ENCODE data around the gene NKX2-2. TPM values are rescaled to one million over a fixed set of nuclear protein-coding genes. Genes with fewer than 3 reads are reported as not detected.

NKX2-2 gene
- total and polyA plus RNA-seq, 5 experiments from 2014 or later = not detected

DNA sequence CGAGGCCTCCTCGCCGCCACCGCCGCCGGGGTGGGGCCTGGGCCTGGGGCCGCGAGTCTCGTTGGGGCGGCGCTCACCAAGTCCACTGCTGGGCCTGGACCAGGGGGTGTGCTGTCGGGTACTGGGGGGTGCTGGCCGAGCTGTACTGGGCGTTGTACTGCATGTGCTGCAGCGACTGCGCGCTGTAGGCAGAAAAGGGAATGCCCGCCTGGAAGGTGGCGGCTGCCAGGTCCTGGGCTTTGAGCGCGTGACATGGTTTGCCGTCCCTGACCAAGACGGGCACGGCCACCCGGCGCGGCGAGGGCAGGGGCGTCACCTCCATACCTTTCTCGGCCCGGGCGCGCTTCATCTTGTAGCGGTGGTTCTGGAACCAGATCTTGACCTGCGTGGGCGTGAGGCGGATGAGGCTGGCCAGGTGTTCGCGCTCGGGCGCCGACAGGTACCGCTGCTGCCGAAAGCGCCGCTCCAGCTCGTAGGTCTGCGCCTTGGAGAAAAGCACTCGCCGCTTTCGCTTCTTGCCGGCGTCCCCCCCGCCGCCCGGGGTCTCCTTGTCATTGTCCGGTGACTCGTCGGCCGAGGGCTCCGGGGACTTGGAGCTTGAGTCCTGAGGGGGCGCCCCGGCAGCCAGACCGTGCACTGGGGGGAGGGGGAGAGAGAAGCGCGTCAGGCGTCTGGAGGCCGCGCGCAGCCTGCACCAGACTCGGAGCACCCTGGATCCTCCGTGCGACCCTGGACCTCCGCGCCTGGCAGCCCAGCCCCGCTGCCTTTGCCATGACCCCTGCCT lies 1.8 kb downstream of the NKX2-2 start:
- peaks cover 13 to 65% (median 51%) of the 10 kb centered on the region in 4 donors for H3K4me1 Mint-ChIP-seq
- POLR2A ChIA-PET = interaction anchor here (0.5 kb wide), 1 partner anchor 1065 kb away, joined by 3 read pairs; no protein-coding TSS in a partner anchor

DNA sequence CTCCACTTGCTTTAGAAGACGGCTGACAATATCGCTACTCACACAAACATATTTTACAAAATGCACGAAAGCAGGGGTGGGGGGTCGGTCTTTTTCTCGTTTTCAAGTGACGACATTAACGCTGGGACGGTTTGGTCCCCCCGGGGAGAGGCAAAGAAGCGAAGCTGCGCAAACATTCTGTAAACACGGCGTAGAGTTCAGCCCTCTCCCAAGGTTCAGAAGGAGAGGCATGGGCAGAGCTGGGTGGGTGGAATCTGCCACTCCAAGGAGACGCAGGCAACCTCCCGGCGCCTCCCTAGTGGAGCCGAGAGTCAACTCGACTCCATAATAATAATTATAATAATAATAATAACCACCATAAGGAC lies 2.4 kb downstream of the NKX2-2 start:
- POLR2A ChIA-PET = no interaction called here
- no peaks in the 10 kb centered on the region for H3K36me3 Mint-ChIP-seq
- peaks cover 36 to 97% (median 65%) of the 10 kb centered on the region in 5 donors for H3K27me3 Mint-ChIP-seq
- H3K27ac Mint-ChIP-seq = no peak overlapping the region
- H3K4me3 Mint-ChIP-seq = peak overlapping the region; percentile 44 to 84 (median 73)
- no peak for ATAC-seq
- H3K4me1 Mint-ChIP-seq = peaks cover 15 to 66% (median 57%) of the 10 kb centered on the region in 4 donors
- DNase-seq = peak in 1 of 10 donors; percentile 18
- no peaks in the 10 kb centered on the region for H3K9me3 Mint-ChIP-seq

More for the DNA sequence above, 1.8 kb downstream of the NKX2-2 start:
- H3K9me3 Mint-ChIP-seq = no peaks in the 10 kb centered on the region
- H3K4me3 Mint-ChIP-seq = peak overlapping the region; percentile 45 to 83 (median 71)
- ATAC-seq (peak; percentile 20 to 31), DNase-seq (peak in 1 of 10 donors; percentile 58)
- H3K27me3 Mint-ChIP-seq = peaks cover 36 to 97% (median 65%) of the 10 kb centered on the region in 5 donors
- H3K27ac Mint-ChIP-seq = peak overlapping the region in 1 of 10 donors; percentile 5
- no peaks in the 10 kb centered on the region for H3K36me3 Mint-ChIP-seq

DNA sequence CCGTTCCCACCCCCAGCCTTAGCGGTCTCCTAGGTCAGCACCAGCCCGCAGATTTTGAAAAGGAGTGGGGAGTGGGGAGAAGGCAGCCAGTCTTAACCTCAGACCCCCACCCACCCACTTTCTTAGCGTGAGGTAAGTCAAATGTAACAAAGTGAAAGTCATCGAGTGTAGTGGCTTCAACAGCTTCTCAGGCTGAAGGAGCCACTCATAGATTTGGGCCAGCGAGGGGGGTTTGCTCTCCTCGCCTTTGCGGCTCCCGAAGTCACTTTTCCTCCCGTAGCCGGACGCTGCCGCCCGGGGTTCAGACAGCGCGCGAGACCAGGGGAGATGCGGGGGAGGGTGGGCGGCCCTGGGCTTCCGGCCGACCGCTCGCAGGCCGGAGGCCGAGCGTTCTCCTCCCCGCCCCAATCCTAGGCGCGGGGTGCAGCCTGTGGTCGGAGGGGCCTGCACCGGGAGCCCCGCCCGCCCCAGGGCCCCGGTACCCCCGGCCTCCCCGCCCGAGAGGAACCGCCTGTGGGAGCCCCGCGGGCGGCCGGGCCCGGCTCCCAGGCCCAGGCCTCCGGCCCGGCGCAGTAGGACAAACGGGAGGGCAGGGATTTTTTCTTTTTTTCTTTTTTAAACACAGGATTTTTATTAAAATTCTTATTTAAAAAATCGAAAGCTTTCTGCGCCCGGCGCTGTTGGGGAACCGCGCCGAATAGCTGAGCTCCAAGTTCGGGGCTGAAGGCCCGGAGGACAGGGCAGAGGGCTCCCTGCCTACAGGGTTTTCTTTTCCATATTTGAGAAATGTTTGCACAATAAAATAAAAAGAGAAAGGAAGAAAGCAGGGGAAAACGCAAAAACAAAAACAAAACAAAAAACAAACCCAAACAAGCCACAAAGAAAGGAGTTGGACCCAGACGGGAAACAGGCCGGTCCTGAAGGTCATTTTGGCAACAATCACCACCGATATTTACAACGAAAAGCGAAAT lies 3.2 kb downstream of the NKX2-2 start:
- H3K27me3 Mint-ChIP-seq = peaks cover 29 to 92% (median 59%) of the 10 kb centered on the region in 5 donors
- POLR2A ChIA-PET = no interaction called here
- H3K27ac Mint-ChIP-seq = no peak overlapping the region

DNA sequence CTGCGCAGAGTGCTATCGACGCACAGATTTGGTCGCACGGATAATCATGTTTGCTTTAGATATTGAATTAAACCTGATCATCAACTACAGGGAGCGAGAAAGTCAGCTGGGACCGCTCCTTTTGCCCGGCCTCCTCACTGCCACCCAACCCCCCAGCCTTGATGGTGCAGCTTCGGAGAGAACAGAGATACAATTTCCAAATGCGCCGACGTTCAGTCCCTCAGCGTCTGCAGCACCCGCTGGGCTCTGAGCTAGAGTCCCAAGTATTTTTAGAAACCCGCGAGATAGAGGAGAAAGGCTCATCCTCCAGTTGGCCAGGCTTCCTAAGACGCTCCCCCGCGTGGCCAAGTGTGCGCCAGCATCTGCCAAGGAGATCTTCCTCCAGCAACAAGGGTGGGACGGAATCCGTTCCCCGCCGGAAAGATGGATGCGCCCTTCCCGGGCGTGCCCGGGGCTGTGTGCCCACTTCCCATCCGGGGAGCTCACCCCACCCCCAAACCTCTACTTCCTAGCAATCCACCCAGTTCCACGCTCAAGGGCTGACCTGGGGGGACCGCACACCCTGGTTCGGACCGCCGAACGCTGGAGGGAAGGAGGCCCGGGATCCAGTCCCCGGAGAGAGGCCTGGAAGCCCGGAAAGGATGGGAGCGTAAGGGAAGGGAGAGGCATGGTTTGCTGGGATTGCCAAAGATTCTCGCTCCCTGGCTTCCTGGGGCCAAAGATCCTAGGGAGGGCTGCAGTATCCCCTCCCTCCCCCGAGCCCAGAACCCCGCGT lies 4.1 kb downstream of the NKX2-2 start:
- no peak overlapping the region for H3K27ac Mint-ChIP-seq
- no peaks in the 10 kb centered on the region for H3K9me3 Mint-ChIP-seq
- POLR2A ChIA-PET = no interaction called here
- H3K36me3 Mint-ChIP-seq = no peaks in the 10 kb centered on the region
- peak overlapping the region; percentile 20 to 87 (median 80) for H3K4me3 Mint-ChIP-seq
- peaks cover 12 to 67% (median 58%) of the 10 kb centered on the region in 4 donors for H3K4me1 Mint-ChIP-seq
- H3K27me3 Mint-ChIP-seq = peaks cover 32 to 89% (median 64%) of the 10 kb centered on the region in 5 donors
- no peak for ATAC-seq
- peak in 1 of 10 donors; percentile 53 for DNase-seq

More for the DNA sequence above, 3.2 kb downstream of the NKX2-2 start:
- no peaks in the 10 kb centered on the region for H3K36me3 Mint-ChIP-seq
- H3K4me3 Mint-ChIP-seq = peak overlapping the region; percentile 71 to 87 (median 80)
- H3K9me3 Mint-ChIP-seq = no peaks in the 10 kb centered on the region
- peak in 1 of 10 donors; percentile 55 for DNase-seq
- H3K4me1 Mint-ChIP-seq = peaks cover 12 to 62% (median 52%) of the 10 kb centered on the region in 4 donors
- ATAC-seq = no peak

DNA sequence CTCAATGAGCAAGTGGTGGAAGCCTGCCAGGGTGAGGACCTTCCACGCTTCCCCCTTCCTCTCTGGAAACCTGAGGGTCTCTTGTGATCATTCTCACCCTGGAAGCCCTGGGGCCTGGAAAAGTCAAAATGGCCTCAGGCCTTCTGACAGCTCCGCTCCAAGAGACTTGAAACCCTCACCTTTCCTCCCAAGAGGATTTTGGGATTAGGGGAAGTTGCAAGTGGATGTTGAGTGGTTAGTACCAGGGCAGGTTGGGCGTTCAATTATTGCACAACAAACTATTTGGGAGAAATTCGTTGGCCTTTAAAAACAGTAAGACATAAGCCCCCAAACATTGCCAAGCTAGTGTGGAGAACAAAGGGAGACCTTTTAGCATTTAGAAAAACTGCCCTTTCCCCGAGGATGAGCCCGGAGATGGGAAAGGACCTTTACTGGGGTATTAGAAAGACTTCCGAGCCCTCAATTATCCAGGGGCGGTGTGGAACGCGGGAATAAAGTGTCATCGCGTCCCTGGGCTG lies 4.7 kb downstream of the NKX2-2 start:
- H3K4me3 Mint-ChIP-seq = peak overlapping the region; percentile 12 to 87 (median 80)

DNA sequence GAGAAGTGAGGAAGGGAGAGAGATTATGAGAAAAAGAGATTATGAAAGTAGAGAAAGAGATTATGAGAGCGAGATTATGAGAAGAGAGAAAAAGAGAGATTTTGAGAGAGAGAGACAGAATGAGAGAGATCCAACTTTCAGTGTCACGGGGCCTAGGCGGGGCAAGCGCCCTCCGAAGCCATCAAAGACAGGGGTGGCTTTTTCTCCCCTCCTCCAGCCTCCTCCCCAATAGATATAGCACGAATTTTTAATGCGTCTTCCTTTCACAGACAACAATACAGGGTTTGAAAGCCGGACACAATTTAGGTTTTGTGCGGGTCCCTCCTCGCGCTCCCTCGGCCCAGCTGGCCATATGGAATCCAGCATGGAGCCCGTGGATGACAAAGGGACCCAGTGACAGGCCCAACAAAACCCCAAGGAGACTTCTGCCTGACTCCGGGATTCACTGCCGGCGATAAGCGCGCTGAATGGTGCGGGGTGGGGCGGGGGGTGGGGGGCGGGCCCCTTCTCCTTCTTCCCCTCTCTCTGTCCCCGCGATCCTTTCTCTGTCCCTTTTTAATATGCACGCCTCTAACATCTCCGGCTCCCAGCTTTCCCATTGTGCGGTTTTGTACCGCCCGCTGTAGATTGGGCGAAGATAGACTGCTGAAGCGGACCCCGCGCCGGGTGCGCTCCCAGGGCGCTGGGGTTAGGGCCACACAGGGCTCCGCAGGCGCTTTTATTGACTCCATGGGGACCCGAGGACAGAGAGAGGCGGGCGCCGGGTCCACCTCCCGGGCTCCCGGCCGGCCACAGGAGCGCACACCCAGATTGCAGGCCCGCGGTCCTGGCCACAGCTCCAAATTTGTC lies 5.4 kb downstream of the NKX2-2 start:
- Mint-ChIP-seq H3K27ac (no peak overlapping the region), H3K36me3 (no peaks in the 10 kb centered on the region), H3K27me3 (peaks cover 32 to 90% (median 62%) of the 10 kb centered on the region in 5 donors), H3K4me1 (peaks cover 12 to 59% (median 51%) of the 10 kb centered on the region in 4 donors), H3K9me3 (no peaks in the 10 kb centered on the region), H3K4me3 (peak overlapping the region in 4 of 10 donors; percentile 22 to 77 (median 44))
- POLR2A ChIA-PET = no interaction called here
- ATAC-seq = no peak
- peak in 1 of 10 donors; percentile 53 for DNase-seq

More for the DNA sequence above, 4.7 kb downstream of the NKX2-2 start:
- peaks cover 12 to 66% (median 55%) of the 10 kb centered on the region in 4 donors for H3K4me1 Mint-ChIP-seq
- no peak for ATAC-seq
- H3K36me3 Mint-ChIP-seq = no peaks in the 10 kb centered on the region
- peak in 1 of 10 donors; percentile 36 for DNase-seq
- H3K27me3 Mint-ChIP-seq = peaks cover 32 to 90% (median 64%) of the 10 kb centered on the region in 5 donors
- POLR2A ChIA-PET = no interaction called here
- H3K9me3 Mint-ChIP-seq = no peaks in the 10 kb centered on the region
- no peak overlapping the region for H3K27ac Mint-ChIP-seq

DNA sequence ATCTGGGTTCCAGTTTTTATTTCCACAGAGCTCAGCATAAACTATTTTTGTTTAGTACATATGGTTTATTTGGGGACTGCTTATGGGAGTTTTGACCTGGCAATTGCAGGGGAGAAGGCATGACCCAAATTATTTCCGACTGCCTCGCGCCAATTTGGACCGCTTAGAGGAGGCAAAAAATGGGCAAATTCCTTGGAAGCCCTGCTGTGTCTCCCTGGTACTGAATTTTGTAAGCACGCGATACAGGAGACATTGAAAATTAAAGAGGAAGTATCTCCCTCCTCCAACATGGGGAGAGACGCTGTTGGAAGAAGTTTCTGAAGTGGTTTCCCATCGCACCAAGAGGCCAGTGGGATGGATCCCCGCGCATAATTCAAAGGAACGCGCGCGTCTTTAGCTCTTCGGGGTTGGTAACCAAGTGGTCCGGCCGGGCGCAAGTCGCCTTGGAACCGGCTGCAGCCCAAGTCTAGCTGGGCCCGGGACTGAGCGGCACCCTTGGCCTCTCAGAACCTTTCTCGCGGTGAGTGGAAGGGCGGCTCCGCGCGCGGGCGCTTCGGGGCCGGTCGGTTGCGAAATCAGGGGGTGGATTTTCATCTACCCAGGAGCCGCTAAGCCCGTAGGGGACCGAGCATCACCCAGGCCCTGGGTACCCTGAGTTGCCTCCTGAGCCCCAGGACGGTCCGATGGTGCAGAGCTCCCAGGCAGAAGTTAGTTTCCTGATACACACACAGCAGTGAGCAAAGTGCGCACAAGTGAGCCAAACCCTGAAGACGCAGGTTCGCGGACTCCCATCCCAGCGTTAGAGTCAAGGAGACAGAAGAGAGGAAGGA lies 6.2 kb downstream of the NKX2-2 start:
- POLR2A ChIA-PET = no interaction called here
- H3K27me3 Mint-ChIP-seq = peaks cover 33 to 90% (median 62%) of the 10 kb centered on the region in 5 donors
- H3K9me3 Mint-ChIP-seq = no peaks in the 10 kb centered on the region
- ATAC-seq (no peak), DNase-seq (no peak)
- no peaks in the 10 kb centered on the region for H3K36me3 Mint-ChIP-seq
- peaks cover 10 to 53% (median 45%) of the 10 kb centered on the region in 4 donors for H3K4me1 Mint-ChIP-seq
- H3K27ac Mint-ChIP-seq = no peak overlapping the region
- peak overlapping the region in 5 of 10 donors; percentile 7 to 84 (median 22) for H3K4me3 Mint-ChIP-seq

DNA sequence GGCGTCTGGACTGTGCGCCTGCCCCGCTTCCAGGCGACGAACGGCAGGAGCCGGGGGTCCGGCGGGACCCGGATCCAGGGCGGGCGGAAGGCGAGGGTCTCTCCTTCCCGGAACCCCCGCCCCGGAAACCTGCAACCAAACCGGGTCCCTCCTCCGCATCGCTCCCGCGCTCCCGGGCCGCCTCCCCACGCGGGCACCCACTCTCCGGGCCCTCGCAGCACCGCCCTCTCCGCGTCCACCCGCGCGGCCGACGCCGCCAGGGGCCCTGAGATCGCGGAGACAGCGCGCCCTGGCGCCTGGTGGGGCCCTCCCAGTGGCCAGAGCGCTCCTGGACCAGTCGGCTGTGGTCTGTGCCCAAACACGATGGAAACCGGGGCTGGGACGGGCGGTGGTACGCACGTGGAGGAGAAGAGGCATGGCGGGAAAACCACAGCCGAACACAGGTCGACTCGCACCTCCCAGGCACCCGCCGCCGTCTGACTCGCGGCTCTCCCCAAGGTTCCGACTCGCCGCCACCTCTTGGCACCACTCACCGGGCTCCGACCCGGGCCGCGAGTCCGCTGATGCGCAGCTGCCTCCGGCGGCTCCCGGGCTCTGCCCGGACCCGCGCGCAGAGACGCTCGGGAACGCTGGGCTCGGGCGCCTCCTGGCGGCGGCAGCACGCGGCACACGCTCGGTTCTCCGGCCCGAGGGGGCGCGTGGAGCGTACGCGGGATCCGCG lies 7.9 kb downstream of the NKX2-2 start:
- ATAC-seq = peak; percentile 78 to 83
- H3K27ac Mint-ChIP-seq = no peak overlapping the region
- peak; percentile 36 to 70 (median 60) for DNase-seq
- peaks cover 7 to 40% (median 36%) of the 10 kb centered on the region in 4 donors for H3K4me1 Mint-ChIP-seq
- no peaks in the 10 kb centered on the region for H3K9me3 Mint-ChIP-seq
- H3K4me3 Mint-ChIP-seq = peak overlapping the region in 6 of 10 donors; percentile 59 to 86 (median 78)
- H3K36me3 Mint-ChIP-seq = no peaks in the 10 kb centered on the region
- peaks cover 30 to 91% (median 54%) of the 10 kb centered on the region in 5 donors for H3K27me3 Mint-ChIP-seq
- POLR2A ChIA-PET = interaction anchor here (1.0 kb wide), 1 partner anchor 271 kb away, joined by 5 read pairs; no protein-coding TSS in a partner anchor

DNA sequence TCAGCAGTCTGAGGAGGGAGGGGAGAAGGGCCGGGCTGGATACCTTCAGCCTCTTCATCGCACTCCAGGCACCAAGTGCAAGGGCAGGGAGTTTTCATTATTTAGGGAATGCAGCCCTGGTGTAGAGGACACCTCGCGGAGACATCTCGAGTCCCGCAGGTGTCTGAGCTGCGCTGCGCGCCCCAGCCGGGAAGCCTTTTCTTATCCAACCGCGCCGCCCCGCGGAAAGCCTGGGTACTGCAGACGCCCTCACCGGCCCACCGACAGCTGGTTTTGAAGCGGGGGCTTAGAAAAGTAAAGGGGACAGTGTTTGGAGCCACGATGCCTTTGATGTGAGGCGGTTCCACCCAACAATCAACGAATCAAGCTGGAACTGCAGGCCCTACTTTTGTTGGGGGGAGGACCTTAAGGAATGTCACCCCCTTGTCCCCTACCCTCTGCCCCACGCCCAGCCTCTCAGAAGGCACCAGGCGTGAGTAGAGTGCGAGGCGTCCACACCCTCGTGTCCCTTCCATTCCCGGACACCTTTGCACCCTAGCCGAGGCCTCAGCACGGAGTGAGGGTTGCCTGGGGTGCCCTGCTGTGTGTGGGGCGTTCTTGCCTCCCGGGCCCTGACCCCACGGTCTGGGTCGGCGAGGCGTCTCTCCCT lies 8.6 kb downstream of the NKX2-2 start:
- POLR2A ChIA-PET = interaction anchor here (1.0 kb wide), 2 partner anchors 10 to 270 kb away, joined by 3 to 5 read pairs; no protein-coding TSS in a partner anchor
- H3K27me3 Mint-ChIP-seq = peaks cover 32 to 91% (median 55%) of the 10 kb centered on the region in 5 donors
- H3K4me1 Mint-ChIP-seq = peaks cover 7 to 36% (median 32%) of the 10 kb centered on the region in 4 donors
- H3K27ac Mint-ChIP-seq = peak overlapping the region in 1 of 10 donors; percentile 41
- no peaks in the 10 kb centered on the region for H3K9me3 Mint-ChIP-seq
- DNase-seq (peak; percentile 53 to 87 (median 78)), ATAC-seq (peak; percentile 65 to 69)
- H3K36me3 Mint-ChIP-seq = no peaks in the 10 kb centered on the region
- peak overlapping the region; percentile 59 to 82 (median 68) for H3K4me3 Mint-ChIP-seq

All from naive thymus-derived CD8-positive, alpha-beta T cell (primary cell).